HG02588 (cell line): ENCODE results near the gene ZNF208.
"Not testable (repeated sequence)": the region's sequence is repeated elsewhere in the genome, so short reads cannot be mapped to it uniquely, and the experiment has no call there.

Experiments
- ATAC-seq: cut with Tn5 transposase; IDR thresholded peaks from one replicate; pipeline ENCODE4 v1.9.1; 2021; ENCODE audit warnings: mild to moderate bottlenecking, moderate library complexity; ENCODE audit not compliant: unreplicated experiment

Gene ZNF208

GRCh38 chr19:21885516-21885915 is 125.2 kb downstream of the ZNF208 start:
- ATAC-seq = not testable (repeated sequence)

GRCh38 chr19:21884786-21885185 is 126.0 kb downstream of the ZNF208 start:
- ATAC-seq = not testable (repeated sequence)

GRCh38 chr19:21883516-21883915 is 127.2 kb downstream of the ZNF208 start:
- ATAC-seq = no peak
